HG03442 (cell line): ENCODE data around the gene DUSP6.
"Not testable (repeated sequence)": the region's sequence is repeated elsewhere in the genome, so short reads cannot be mapped to it uniquely, and the experiment has no call there.

Source experiments
- ATAC-seq: cut with Tn5 transposase; IDR thresholded peaks from one replicate; pipeline ENCODE4 v1.9.1; 2021; ENCODE audit warnings: mild to moderate bottlenecking, moderate library complexity; ENCODE audit not compliant: unreplicated experiment

DUSP6 gene

GRCh38 chr12:89353188-89353822 lies 1.0 kb upstream of the DUSP6 start:
- ATAC-seq = no peak

GRCh38 chr12:89352242-89352491 lies 134 bp downstream of the DUSP6 start:
- no peak for ATAC-seq

- ATAC-seq = peak; percentile 3
Observed at GRCh38 chr12:89351489-89352241, 636 bp downstream of the DUSP6 start.

- no peak for ATAC-seq
Observed at GRCh38 chr12:89350630-89351488, 1.4 kb downstream of the DUSP6 start.

- no peak for ATAC-seq
Observed at GRCh38 chr12:89350260-89350629, 2.1 kb downstream of the DUSP6 start.

GRCh38 chr12:89349814-89350213 lies 2.5 kb downstream of the DUSP6 start:
- no peak for ATAC-seq

GRCh38 chr12:89348894-89349699 lies 3.2 kb downstream of the DUSP6 start:
- ATAC-seq = no peak

- ATAC-seq = no peak
Observed at GRCh38 chr12:89347325-89347829, 4.9 kb downstream of the DUSP6 start.

GRCh38 chr12:89346741-89347324 lies 5.5 kb downstream of the DUSP6 start:
- peak; percentile 2 for ATAC-seq

GRCh38 chr12:89345830-89346740 lies 6.2 kb downstream of the DUSP6 start:
- ATAC-seq = peak; percentile 99

- no peak for ATAC-seq
Observed at GRCh38 chr12:89345376-89345775, 6.9 kb downstream of the DUSP6 start.

GRCh38 chr12:89344862-89345202 lies 7.5 kb downstream of the DUSP6 start:
- no peak for ATAC-seq

- no peak for ATAC-seq
Observed at GRCh38 chr12:89344043-89344861, 8.0 kb downstream of the DUSP6 start.

GRCh38 chr12:89343127-89343526 lies 9.2 kb downstream of the DUSP6 start:
- ATAC-seq = no peak

- no peak for ATAC-seq
Observed at GRCh38 chr12:89340861-89341260, 11.4 kb downstream of the DUSP6 start.

GRCh38 chr12:89339526-89339925 lies 12.8 kb downstream of the DUSP6 start:
- no peak for ATAC-seq

GRCh38 chr12:89337136-89337535 lies 15.2 kb downstream of the DUSP6 start:
- not testable (repeated sequence) for ATAC-seq

- no peak for ATAC-seq
Observed at GRCh38 chr12:89335452-89336244, 16.7 kb downstream of the DUSP6 start.
